ENCODE results near the gene DEXI.

Gene DEXI

DNA sequence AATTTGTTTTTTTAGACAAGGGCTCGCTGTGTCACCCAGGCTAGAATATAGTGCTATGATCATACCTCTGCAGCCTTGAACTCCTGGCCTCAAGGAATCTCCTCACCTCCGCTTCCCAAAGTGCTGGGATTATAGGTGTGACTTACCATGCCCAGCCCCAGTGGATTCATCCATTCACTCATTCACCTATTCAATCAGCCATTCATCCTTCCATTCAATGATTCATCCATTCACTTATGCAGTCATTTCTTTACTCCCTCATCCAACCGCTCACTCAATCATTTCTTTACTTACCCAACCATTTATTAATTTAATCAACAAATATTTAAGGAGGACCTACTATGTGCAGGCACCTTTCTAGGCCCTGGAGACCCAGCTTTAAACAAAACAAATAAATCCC is 25.7 kb downstream of the DEXI start:
- TF ChIP-seq, protein P1, sequence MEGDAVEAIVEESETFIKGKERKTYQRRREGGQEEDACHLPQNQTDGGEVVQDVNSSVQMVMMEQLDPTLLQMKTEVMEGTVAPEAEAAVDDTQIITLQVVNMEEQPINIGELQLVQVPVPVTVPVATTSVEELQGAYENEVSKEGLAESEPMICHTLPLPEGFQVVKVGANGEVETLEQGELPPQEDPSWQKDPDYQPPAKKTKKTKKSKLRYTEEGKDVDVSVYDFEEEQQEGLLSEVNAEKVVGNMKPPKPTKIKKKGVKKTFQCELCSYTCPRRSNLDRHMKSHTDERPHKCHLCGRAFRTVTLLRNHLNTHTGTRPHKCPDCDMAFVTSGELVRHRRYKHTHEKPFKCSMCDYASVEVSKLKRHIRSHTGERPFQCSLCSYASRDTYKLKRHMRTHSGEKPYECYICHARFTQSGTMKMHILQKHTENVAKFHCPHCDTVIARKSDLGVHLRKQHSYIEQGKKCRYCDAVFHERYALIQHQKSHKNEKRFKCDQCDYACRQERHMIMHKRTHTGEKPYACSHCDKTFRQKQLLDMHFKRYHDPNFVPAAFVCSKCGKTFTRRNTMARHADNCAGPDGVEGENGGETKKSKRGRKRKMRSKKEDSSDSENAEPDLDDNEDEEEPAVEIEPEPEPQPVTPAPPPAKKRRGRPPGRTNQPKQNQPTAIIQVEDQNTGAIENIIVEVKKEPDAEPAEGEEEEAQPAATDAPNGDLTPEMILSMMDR (IDR thresholded peaks at IDR 0.05; ENCODE audit: low read depth, low read length), result no peak
- H3K4me3 ChIP-seq (replicated peaks in 1 of 2; ENCODE audit: low read depth in 2 of 2, low read length in 2 of 2), result no peak overlapping the region
- no peak for DNase-seq (ENCODE audit: low read depth in 2 of 2)

DNA sequence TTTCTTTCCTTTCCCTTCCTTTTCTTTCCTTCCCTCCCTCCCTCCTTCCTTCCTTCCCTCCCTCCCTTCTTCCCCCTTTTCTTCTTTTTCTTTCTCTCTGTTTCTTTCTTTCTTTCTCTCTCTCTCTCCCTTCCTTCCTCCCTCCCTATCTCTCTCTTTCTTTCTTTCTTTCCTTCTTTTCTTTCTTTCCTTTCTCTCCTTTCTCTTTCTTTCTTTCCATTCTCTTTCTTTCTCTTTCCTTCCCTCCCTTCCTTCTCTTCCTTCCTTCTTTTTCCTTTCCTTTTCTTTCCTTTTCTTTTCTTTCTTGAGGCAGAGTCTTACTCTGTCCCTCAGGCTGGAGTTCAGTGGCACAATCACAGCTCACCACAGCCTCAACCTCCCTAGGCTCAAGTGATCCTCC is 31.0 kb downstream of the DEXI start:
- TF ChIP-seq, protein P1 (IDR thresholded peaks at IDR 0.05; ENCODE audit: low read depth, low read length), result no peak
- H3K4me3 ChIP-seq (replicated peaks in 1 of 2; ENCODE audit: low read depth in 2 of 2, low read length in 2 of 2), result no peak overlapping the region
- no peak for DNase-seq (ENCODE audit: low read depth in 2 of 2)

DNA sequence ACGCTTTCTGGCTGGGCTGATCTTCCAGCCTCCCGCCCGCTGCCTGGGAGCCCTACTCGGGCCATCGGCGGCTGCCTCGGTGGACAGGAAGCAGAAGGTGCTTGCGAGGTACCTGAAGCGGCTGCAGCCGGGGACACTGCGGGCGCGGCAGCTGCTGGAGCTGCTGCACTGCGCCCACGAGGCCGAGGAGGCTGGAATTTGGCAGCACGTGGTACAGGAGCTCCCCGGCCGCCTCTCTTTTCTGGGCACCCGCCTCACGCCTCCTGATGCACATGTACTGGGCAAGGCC is 34.6 kb downstream of the DEXI start:
- DNase-seq (ENCODE audit: low read depth in 2 of 2), result no peak
- TF ChIP-seq, protein P1 (IDR thresholded peaks at IDR 0.05; ENCODE audit: low read depth, low read length), result no peak
- no peak overlapping the region for H3K4me3 ChIP-seq (replicated peaks in 1 of 2; ENCODE audit: low read depth in 2 of 2, low read length in 2 of 2)

DNA sequence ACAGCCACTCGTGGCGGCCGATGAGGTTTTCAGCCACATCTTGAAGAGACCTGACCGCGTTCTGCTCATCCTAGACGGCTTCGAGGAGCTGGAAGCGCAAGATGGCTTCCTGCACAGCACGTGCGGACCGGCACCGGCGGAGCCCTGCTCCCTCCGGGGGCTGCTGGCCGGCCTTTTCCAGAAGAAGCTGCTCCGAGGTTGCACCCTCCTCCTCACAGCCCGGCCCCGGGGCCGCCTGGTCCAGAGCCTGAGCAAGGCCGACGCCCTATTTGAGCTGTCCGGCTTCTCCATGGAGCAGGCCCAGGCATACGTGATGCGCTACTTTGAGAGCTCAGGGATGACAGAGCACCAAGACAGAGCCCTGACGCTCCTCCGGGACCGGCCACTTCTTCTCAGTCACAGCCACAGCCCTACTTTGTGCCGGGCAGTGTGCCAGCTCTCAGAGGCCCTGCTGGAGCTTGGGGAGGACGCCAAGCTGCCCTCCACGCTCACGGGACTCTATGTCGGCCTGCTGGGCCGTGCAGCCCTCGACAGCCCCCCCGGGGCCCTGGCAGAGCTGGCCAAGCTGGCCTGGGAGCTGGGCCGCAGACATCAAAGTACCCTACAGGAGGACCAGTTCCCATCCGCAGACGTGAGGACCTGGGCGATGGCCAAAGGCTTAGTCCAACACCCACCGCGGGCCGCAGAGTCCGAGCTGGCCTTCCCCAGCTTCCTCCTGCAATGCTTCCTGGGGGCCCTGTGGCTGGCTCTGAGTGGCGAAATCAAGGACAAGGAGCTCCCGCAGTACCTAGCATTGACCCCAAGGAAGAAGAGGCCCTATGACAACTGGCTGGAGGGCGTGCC is 35.1 kb downstream of the DEXI start:
- H3K4me3 ChIP-seq (replicated peaks in 1 of 2; ENCODE audit: low read depth in 2 of 2, low read length in 2 of 2), result no peak overlapping the region
- no peak for DNase-seq (ENCODE audit: low read depth in 2 of 2)
- TF ChIP-seq, protein P1 (IDR thresholded peaks at IDR 0.05; ENCODE audit: low read depth, low read length), result no peak

DNA sequence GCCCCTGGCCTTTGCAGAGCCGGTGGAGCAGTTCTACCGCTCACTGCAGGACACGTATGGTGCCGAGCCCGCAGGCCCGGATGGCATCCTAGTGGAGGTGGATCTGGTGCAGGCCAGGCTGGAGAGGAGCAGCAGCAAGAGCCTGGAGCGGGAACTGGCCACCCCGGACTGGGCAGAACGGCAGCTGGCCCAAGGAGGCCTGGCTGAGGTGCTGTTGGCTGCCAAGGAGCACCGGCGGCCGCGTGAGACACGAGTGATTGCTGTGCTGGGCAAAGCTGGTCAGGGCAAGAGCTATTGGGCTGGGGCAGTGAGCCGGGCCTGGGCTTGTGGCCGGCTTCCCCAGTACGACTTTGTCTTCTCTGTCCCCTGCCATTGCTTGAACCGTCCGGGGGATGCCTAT is 35.8 kb downstream of the DEXI start:
- DNase-seq (ENCODE audit: low read depth in 2 of 2), result no peak
- no peak overlapping the region for H3K4me3 ChIP-seq (replicated peaks in 1 of 2; ENCODE audit: low read depth in 2 of 2, low read length in 2 of 2)
- TF ChIP-seq, protein P1 (IDR thresholded peaks at IDR 0.05; ENCODE audit: low read depth, low read length), result no peak

DNA sequence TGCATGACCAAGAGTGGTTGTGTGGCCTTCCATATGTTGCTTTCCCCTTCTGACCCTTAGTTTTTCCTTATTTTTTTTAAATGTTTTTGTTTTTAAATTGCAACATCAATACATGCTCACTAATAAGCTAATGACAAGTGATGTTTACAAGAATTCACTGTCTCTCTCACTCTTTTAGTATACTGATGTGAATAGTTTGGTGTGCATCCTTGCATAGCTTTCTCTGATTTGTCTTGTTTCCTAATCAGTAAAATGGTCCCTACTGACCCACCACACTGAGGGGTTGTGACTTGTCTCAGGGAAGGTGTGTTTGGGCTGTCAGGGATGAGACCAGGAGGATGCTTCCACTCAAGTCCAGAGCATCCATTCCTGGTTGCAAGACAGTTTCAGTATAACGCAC is 39.3 kb downstream of the DEXI start:
- TF ChIP-seq, protein P1 (IDR thresholded peaks at IDR 0.05; ENCODE audit: low read depth, low read length), result no peak
- no peak for DNase-seq (ENCODE audit: low read depth in 2 of 2)

DNA sequence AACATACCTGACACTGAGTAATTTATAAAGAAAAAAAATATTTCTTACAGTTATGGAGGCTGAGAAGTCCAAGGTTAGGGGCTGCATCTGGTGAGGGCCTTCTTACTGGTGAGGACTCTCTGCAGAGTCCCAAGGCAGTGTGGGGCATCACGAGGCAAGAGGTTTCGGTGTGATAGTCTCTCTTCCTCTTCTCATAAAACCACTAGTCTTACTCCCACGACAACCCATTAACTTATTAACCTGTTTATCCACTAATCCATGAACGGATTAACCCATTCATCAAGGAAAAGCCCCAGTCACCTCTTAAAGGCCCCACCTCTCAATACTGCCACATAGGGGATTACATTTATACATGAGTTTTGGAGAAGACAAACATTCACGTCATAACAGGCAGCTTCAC is 45.1 kb downstream of the DEXI start:
- H3K4me3 ChIP-seq (replicated peaks in 1 of 2; ENCODE audit: low read depth in 2 of 2, low read length in 2 of 2), result no peak overlapping the region
- DNase-seq (ENCODE audit: low read depth in 2 of 2), result no peak
- TF ChIP-seq, protein P1 (IDR thresholded peaks at IDR 0.05; ENCODE audit: low read depth, low read length), result no peak

More for the DNA sequence above, 39.3 kb downstream of the DEXI start:
- H3K4me3 ChIP-seq (replicated peaks in 1 of 2; ENCODE audit: low read depth in 2 of 2, low read length in 2 of 2), result no peak overlapping the region

Measured in cardiac fibroblast (primary cell).